GM04503 (cell line): ENCODE data around the gene COIL.

Experiments
- DNase-seq: peaks from one replicate; pipeline ENCODE4 v3.0.0-alpha.2; 2012; ENCODE audit warnings: low read depth

COIL gene

GRCh38 chr17:56903560-56903959, 57.3 kb downstream of the COIL start:
- no peak for DNase-seq

GRCh38 chr17:56902348-56902747, 58.5 kb downstream of the COIL start:
- DNase-seq, result peak; percentile 54

GRCh38 chr17:56899403-56899802, 61.4 kb downstream of the COIL start:
- DNase-seq, result no peak

GRCh38 chr17:56898874-56899273, 62.0 kb downstream of the COIL start:
- DNase-seq, result no peak

DNA sequence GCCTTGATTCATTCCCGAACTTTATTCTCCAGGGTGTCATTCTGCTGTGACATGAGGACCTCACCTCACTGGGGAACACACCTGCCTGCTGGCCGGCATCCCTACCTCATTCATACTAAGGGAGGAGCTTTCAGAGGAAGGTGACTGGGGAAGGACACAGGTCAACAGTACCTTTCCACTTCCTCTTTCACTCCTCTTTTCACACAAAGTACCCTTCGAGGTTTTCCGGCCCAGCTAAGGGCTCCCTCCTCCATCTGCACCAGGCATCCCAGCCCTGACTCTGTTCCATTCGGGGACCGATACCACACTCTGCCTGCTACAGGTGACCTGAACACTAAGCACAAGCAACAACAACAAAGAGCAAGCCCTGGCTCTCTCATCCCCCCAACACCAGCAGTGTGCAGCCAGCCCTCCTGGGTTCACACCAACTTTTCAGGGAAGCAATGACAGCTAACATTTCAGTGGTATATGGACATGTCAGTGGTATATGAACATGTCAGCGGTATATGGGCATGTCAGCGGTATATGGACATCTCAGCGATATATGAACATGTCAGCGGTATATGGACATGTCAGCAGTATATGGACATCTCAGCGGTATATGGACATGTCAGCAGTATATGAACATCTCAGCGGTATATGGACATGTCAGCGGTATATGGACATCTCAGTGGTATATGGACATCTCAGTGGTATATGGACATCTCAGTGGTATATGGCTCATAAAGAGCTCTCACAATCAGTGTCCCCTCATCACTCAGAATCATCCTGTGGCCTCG, 63.0 kb downstream of the COIL start:
- no peak for DNase-seq

- DNase-seq, result no peak
These were observed 63.9 kb downstream of the COIL start for GRCh38 chr17:56896968-56897359.

DNA sequence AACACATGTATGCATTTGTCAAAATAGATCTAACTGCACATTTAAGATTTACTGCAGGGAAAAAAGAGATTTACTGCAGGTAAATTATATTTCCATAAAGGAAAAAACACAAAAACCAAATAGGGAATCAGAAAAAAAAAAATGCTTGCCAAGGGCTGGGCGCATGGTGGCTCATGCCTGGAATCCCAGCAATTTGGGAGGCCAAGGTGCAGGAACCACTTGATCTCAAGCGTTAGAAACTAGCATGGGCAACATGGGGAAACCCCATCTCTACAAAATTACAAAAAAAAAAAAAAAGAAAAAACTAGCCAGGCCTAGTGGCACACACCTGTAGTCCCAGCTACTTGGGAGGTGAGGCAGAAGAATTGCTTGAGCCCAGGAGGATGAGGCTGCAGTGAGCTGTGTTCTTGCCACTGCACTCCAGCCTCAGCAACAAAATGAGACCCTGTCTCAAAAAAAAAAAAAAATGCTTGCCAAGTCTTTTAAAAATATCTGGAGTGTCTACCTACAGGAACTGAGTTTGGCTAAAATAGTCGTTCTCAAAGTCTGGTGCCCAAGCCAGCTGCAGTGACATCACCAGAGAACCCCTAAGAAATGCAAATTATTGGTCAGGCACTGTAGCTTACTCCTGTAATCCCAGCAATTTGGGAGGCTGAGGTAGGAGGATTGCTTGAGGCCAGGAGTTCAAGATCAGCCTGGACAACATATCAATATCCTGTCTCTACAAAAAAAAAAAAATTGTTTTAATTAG, 64.5 kb downstream of the COIL start:
- no peak for DNase-seq

GRCh38 chr17:56894859-56895455, 65.9 kb downstream of the COIL start:
- DNase-seq, result no peak

- DNase-seq, result no peak
These were observed 67.3 kb downstream of the COIL start for GRCh38 chr17:56893503-56893902.

DNA sequence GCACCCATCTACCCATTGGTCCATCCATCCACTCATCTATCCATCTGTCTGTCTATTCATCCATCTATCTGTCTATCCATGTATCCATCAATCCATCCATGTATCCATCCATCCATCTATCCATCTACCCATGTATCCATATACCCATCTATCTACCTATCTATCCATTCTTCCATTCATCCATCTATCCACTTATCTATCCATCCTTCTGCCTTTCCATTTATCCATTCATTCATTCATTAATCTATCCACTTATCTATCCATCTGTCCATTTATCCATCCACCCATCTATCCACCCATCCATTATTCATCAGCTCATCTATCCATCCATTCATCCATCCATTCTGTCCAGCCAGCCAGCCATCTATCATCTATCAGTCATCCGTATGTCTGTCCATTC, 68.5 kb downstream of the COIL start:
- DNase-seq, result no peak

DNA sequence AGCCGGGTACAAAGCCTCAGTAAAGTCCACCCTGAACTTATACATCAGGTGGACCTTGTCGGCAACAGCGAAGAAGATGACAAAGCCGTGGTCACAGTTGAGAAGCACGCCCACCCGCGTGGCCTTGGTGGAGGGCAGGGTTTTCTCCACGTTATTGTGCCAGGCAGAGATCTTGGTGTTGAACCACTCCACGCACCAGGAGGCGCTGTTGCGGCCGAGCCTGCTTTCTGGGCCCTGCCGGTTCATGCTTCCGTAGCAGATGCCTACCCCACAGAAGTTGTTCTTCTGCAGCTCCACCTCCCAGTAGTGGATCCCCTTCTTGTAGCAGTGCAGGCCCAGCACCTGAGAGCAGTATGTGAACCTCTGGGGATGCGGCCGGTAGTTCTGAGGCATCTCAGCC, 69.1 kb downstream of the COIL start:
- no peak for DNase-seq

DNA sequence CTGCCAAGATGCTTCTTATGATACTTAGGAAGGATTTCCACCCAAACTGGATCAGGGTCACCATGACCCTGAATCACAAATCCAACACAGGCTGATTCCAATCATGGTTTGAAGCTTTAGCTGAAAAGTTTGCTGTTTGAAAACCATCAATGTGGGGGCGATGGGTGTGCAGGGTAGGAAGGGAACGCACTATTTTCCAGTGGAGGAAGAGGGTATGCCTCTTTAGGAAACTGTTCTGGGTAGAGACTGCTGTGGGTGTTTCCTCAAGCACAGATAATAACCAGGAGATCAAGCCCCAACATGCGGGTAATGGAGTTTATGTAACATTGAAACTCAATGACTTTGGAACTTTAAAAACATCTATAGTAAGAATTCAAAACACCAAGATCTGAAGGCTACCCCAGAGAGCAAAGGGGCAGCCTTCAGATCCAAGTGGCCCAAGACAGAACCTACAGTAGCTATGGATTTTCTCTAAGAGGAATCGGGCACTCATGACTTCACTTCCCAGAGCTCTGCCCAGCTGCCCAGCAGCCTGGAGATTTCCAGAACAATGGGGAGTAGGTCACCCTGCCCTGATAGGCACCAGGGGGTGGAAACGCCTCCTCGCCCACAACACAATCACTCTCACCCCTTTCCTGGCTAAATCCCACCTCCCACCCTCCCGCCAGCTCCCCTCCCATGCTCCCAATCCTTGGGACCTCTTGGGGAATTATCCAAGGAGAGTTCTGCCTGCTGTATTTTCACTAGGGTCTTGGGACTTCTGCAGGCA, 69.8 kb downstream of the COIL start:
- DNase-seq, result no peak

- no peak for DNase-seq
These were observed 70.5 kb downstream of the COIL start for GRCh38 chr17:56890390-56890789.
